Measurements from ENCODE around the gene LBHD1.

Gene LBHD1

DNA sequence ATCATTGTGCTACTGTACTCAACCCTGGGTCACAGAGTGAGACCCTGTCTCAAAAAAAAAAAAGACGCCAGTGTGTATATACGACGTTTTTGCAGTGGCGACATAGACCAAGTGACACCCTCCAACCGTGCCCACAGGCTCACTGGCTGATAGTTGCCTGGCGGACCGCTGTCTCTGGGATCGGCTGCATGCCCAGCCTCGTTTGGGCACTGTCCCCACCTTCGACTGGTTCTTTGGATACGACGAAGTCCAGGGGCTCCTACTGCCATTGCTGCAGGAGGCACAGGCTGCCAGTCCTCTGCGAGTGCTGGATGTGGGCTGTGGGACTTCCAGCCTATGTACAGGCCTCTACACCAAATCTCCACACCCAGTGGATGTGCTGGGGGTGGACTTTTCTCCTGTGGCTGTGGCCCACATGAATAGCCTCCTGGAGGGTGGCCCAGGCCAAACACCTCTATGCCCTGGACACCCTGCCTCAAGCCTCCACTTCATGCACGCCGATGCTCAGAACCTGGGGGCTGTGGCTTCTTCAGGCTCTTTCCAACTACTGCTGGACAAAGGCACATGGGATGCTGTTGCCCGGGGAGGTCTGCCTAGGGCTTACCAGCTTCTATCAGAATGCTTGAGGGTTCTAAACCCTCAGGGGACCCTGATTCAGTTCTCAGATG, 5.7 kb downstream of the LBHD1 start:
- DNase-seq (ENCODE audit: low spot score) = no peak
- H3K27ac ChIP-seq = peak overlapping the region; percentile 90
- POLR2A ChIA-PET (ENCODE audit: low non-redundant PET) = interaction anchor here (2.1 kb wide), 1 partner anchor 75 kb away, joined by 16 read pairs; the partner anchor contains the start of gene TUT1
- CTCF ChIA-PET = interaction anchor here (0.7 kb wide), 2 partner anchors 42 to 242 kb away, joined by 3 to 4 read pairs; no protein-coding TSS in a partner anchor
- TF ChIP-seq, protein P1, sequence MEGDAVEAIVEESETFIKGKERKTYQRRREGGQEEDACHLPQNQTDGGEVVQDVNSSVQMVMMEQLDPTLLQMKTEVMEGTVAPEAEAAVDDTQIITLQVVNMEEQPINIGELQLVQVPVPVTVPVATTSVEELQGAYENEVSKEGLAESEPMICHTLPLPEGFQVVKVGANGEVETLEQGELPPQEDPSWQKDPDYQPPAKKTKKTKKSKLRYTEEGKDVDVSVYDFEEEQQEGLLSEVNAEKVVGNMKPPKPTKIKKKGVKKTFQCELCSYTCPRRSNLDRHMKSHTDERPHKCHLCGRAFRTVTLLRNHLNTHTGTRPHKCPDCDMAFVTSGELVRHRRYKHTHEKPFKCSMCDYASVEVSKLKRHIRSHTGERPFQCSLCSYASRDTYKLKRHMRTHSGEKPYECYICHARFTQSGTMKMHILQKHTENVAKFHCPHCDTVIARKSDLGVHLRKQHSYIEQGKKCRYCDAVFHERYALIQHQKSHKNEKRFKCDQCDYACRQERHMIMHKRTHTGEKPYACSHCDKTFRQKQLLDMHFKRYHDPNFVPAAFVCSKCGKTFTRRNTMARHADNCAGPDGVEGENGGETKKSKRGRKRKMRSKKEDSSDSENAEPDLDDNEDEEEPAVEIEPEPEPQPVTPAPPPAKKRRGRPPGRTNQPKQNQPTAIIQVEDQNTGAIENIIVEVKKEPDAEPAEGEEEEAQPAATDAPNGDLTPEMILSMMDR (conservative IDR thresholded peaks at IDR 0.05; ENCODE audit: low read depth) = no peak

- peak; percentile 46 for DNase-seq (ENCODE audit: low spot score)
- ChIA-PET CTCF (interaction anchor here (0.9 kb wide), 1 partner anchor 73 kb away, joined by 4 read pairs; no protein-coding TSS in a partner anchor), POLR2A (ENCODE audit: low non-redundant PET) (interaction anchor here (0.8 to 2.1 kb wide), 10 partner anchors 9 to 88 kb away, joined by 3 to 16 read pairs (median 8); partner anchors contain the start of genes B3GAT3, HNRNPUL2, INTS5 and MTA2)
- H3K27ac ChIP-seq = peak overlapping the region; percentile 90
- TF ChIP-seq, protein P1 (conservative IDR thresholded peaks at IDR 0.05; ENCODE audit: low read depth) = no peak
Observed at GRCh38 chr11:62665599-62666258, 6.3 kb downstream of the LBHD1 start.

DNA sequence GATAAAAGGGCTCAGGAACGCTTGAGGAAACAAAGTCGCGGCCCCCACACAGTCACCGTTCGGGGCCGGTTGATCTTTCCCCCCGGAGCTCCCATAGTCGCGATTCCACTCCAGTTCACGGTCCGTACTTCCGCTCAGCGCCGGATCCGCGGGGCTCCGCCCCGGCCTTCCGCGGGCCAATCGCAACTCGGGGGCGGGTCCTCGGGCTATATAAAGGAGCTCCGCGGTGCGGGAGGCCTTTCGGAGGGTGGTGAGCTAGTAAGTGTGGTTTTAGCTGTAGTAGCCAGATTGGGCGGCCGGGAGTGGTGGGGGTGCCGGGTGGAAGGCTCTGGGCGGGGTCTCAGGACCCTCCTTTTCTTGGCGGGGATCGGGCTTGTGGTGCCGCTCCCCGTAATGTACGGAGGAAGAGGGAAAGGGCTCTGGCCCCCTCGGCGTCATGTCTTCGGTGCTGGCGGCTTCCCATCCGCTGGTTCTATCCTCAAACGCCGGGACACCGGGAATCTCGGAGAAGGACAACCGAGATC, 6.9 kb downstream of the LBHD1 start, which contains the start of the genes C11orf98 and CSKMT:
C11orf98 (minus strand) TSS at position 136 of the 524 bp plus-strand sequence; CDS start at position 95, 41 bp downstream.
CSKMT (plus strand) TSS at position 238 of the 524 bp plus-strand sequence. CDS start 568 bp downstream, outside the sequence.
- POLR2A ChIA-PET (ENCODE audit: low non-redundant PET) = interaction anchor here (0.6 to 2.1 kb wide), 11 partner anchors 8 to 1646 kb away, joined by 3 to 16 read pairs (median 8); partner anchors contain the start of genes B3GAT3, HNRNPUL2, INTS5 and MTA2
- TF ChIP-seq, protein P1 (conservative IDR thresholded peaks at IDR 0.05; ENCODE audit: low read depth) = no peak
- peak; percentile 97 for DNase-seq (ENCODE audit: low spot score)
- CTCF ChIA-PET = interaction anchor here (0.9 to 1.3 kb wide), 4 partner anchors 10 to 121 kb away, joined by 4 to 7 read pairs (median 5); no protein-coding TSS in a partner anchor
- peak within 1 kb of the TSS; percentile 90 for H3K27ac ChIP-seq

DNA sequence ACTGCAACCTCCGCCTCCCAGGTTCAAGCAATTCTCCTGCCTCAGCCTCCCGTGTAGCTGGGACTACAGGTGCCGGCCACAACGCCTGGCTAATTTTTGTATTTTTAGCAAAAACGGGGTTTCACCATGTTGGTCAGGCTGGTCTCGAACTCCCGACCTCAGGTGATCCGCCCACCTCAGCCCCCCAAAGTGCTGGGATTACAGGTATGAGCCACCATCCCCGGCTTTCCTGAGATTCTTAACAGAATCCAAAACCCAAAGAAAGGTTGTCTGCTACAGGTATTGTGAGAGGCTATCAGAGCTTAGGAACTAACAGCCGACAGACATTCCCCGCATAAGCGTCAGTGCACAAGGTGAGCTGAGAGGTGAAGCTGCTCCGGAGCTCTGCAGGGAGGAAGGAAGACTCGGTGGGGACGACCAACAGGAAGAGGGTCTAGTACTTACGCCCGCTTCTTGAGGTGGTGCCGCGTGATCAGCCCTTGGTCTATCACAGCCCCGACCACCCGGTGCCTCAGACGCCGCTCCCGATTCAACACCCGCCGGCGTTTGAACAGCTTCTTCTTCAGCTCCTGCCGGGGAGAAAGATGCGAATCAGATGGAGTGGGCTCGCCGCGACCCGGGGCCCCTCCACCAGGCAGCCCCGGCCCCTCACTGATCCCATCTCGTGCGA, 7.5 kb downstream of the LBHD1 start:
- ChIA-PET CTCF (interaction anchor here (0.9 to 1.3 kb wide), 3 partner anchors 10 to 122 kb away, joined by 5 to 7 read pairs (median 5); no protein-coding TSS in a partner anchor), POLR2A (ENCODE audit: low non-redundant PET) (interaction anchor here (0.6 to 2.1 kb wide), 10 partner anchors 7 to 1647 kb away, joined by 4 to 16 read pairs (median 8); partner anchors contain the start of genes B3GAT3, HNRNPUL2, INTS5 and MTA2)
- TF ChIP-seq, protein P1 (conservative IDR thresholded peaks at IDR 0.05; ENCODE audit: low read depth) = no peak
- peak overlapping the region; percentile 90 for H3K27ac ChIP-seq
- DNase-seq (ENCODE audit: low spot score) = peak; percentile 51

GRCh38 chr11:62656796-62657429, 15.2 kb downstream of the LBHD1 start:
- H3K27ac ChIP-seq = no peak overlapping the region
- TF ChIP-seq, protein P1 (conservative IDR thresholded peaks at IDR 0.05; ENCODE audit: low read depth) = no peak
- CTCF ChIA-PET = no interaction called here
- POLR2A ChIA-PET (ENCODE audit: low non-redundant PET) = interaction anchor here (0.6 to 1.4 kb wide), 2 partner anchors 8 to 65 kb away, joined by 3 to 4 read pairs; partner anchors contain the start of genes C11orf98 and CSKMT
- no peak for DNase-seq (ENCODE audit: low spot score)
